Fibroblast of lung (primary cell): ENCODE results near the gene F2R. TPM values are rescaled to one million over a fixed set of nuclear protein-coding genes. Genes with fewer than 3 reads are reported as not detected.
A peak's percentile ranks its signal among the peaks of the same experiment; 100 is the strongest.

Source experiments
- DNase-seq, 2 donors: peaks; one replicate each; pipeline versions ENCODE4 v3.0.0 to v3.0.0-alpha.2; 2010; ENCODE audit warnings: low read depth in 2 of 2
- H2AFZ ChIP-seq: 2 replicates; pipeline ENCODE4 v1.5.1; 2012; ENCODE audit warnings: low read length, control low read depth, inconsistent platforms
- H3K27ac ChIP-seq: 2 replicates; pipeline ENCODE4 v1.5.1; 2011; ENCODE audit warnings: low read length, control low read depth; ENCODE audit not compliant: insufficient read depth
- H3K27me3 ChIP-seq: 2 replicates; pipeline ENCODE4 v1.5.1; 2011; ENCODE audit warnings: mild to moderate bottlenecking, low read length; ENCODE audit not compliant: control insufficient read depth, insufficient read depth
- H3K36me3 ChIP-seq: 2 replicates; pipeline ENCODE4 v1.5.1; 2011; ENCODE audit warnings: low read length; ENCODE audit not compliant: control insufficient read depth, insufficient read depth
- H3K4me1 ChIP-seq: 2 replicates; pipeline ENCODE4 v1.5.1; 2011; ENCODE audit warnings: low read length; ENCODE audit not compliant: control insufficient read depth, insufficient read depth; ENCODE audit errors: extremely low read depth
- H3K4me2 ChIP-seq: 2 replicates; pipeline ENCODE4 v1.5.1; 2011; ENCODE audit warnings: low read length, control low read depth; ENCODE audit not compliant: insufficient read depth; ENCODE audit errors: extremely low read depth
- H3K4me3 ChIP-seq, 4 experiments: fragments of 200-600 bp in 1 of 4; sonication (generic) in 1 of 4; replicated peaks in 1 of 4; 2 replicates each; pipeline ENCODE4 v1.5.1; 2011 to 2016; ENCODE audit warnings: low read length in 4 of 4, low read depth in 3 of 4, mild to moderate bottlenecking in 3 of 4, control low read depth in 2 of 4, inconsistent platforms in 1 of 4, mixed read lengths in 1 of 4; ENCODE audit not compliant: insufficient read depth in 1 of 4; ENCODE audit errors: control extremely low read depth in 1 of 4
- H3K79me2 ChIP-seq: 2 replicates; pipeline ENCODE4 v1.5.1; 2012; ENCODE audit warnings: mild to moderate bottlenecking, low read length, inconsistent platforms; ENCODE audit not compliant: control insufficient read depth, insufficient read depth
- H3K9ac ChIP-seq: 2 replicates; pipeline ENCODE4 v1.5.1; 2011; ENCODE audit warnings: mild to moderate bottlenecking, low read length, control low read depth; ENCODE audit not compliant: insufficient read depth
- H3K9me3 ChIP-seq: 2 replicates; pipeline ENCODE4 v1.5.1; 2012; ENCODE audit warnings: low read depth, low read length; ENCODE audit not compliant: control insufficient read depth, insufficient read depth
- H4K20me1 ChIP-seq: 2 replicates; pipeline ENCODE4 v1.5.1; 2011; ENCODE audit warnings: low read length; ENCODE audit not compliant: control insufficient read depth, insufficient read depth; ENCODE audit errors: extremely low read depth
- EZH2 ChIP-seq: IDR thresholded peaks from 2 replicates; pipeline ENCODE4 v1.5.1; 2012; ENCODE audit warnings: low read length, control low read depth, mild to moderate bottlenecking; ENCODE audit errors: missing control alignments
- polyA minus RNA-seq: library from RNA; depleted of rRNA, polyadenylated mRNA; stranded (reverse); fragments of >200 nt; gene quantifications from 2 replicates; pipeline ENCODE4 v1.2.3, GENCODE V29; 2011; ENCODE audit warnings: low replicate concordance
- polyA plus RNA-seq, 2 donors: library from polyadenylated mRNA; depleted of rRNA in 1 of 2; stranded (reverse) in 1 of 2; unstranded in 1 of 2; fragments of >200 nt; gene quantifications; 2 replicates each; pipeline ENCODE4 v1.2.1, GENCODE V29; 2011 to 2012; ENCODE audit warnings: missing spikeins in 1 of 2
- total RNA-seq: library from RNA; depleted of rRNA; stranded (reverse); fragments of >200 nt; gene quantifications from 2 replicates; pipeline ENCODE4 v1.2.1, GENCODE V29; 2014
- TF ChIP-seq, protein P1 (sequence below), 2 donors: IDR thresholded peaks in 1 of 2; conservative IDR thresholded peaks in 1 of 2; 1 replicate in 1 of 2; 2 replicates in 1 of 2; pipeline ENCODE4 v1.5.1; 2011 to 2012; ENCODE audit warnings: low read length in 2 of 2, control low read depth in 1 of 2, inconsistent platforms in 1 of 2, low read depth in 1 of 2, mild to moderate bottlenecking in 1 of 2

The F2R gene
- total RNA-seq = 164 and 265 TPM in 2 replicates
- 700 and 797 TPM in 2 replicates for polyA plus RNA-seq
- polyA plus RNA-seq (2012) = 319 and 383 TPM in 2 replicates
- polyA minus RNA-seq = 553 and 578 TPM in 2 replicates

- no peak for TF ChIP-seq EZH2
- TF ChIP-seq, protein P1, sequence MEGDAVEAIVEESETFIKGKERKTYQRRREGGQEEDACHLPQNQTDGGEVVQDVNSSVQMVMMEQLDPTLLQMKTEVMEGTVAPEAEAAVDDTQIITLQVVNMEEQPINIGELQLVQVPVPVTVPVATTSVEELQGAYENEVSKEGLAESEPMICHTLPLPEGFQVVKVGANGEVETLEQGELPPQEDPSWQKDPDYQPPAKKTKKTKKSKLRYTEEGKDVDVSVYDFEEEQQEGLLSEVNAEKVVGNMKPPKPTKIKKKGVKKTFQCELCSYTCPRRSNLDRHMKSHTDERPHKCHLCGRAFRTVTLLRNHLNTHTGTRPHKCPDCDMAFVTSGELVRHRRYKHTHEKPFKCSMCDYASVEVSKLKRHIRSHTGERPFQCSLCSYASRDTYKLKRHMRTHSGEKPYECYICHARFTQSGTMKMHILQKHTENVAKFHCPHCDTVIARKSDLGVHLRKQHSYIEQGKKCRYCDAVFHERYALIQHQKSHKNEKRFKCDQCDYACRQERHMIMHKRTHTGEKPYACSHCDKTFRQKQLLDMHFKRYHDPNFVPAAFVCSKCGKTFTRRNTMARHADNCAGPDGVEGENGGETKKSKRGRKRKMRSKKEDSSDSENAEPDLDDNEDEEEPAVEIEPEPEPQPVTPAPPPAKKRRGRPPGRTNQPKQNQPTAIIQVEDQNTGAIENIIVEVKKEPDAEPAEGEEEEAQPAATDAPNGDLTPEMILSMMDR (conservative IDR thresholded peaks at IDR 0.05 in 1 of 2, IDR thresholded peaks at IDR 0.05 in 1 of 2; ENCODE audit: low read depth in 1 of 2, low read length in 2 of 2) = peak in 1 of 2 donors; percentile 36
- H3K36me3 ChIP-seq = peaks cover 5% of the 10 kb centered on the region
- peak within 1 kb of the TSS; percentile 82 for H3K9ac ChIP-seq
- peaks cover 47% of the 10 kb centered on the region for H3K79me2 ChIP-seq
- peaks cover 5% of the 10 kb centered on the region for H3K4me1 ChIP-seq
- peak; percentile 81 to 91 for DNase-seq
- no peaks in the 10 kb centered on the region for H3K27me3 ChIP-seq
- H2AFZ ChIP-seq = no peak within 1 kb of the TSS
- peak within 1 kb of the TSS; percentile 83 for H3K27ac ChIP-seq
- H4K20me1 ChIP-seq = no peaks in the 10 kb centered on the region
- peak within 1 kb of the TSS; percentile 89 to 94 (median 92) for H3K4me3 ChIP-seq
- H3K4me2 ChIP-seq = peak within 1 kb of the TSS; percentile 89
- no peaks in the 10 kb centered on the region for H3K9me3 ChIP-seq
These were observed at the start of gene F2R for GRCh38 chr5:76715736-76716455. TSS of gene F2R (plus strand) at chr5:76716126. CDS start at chr5:76716308, 182 bp downstream.

- Histone ChIP-seq H3K4me1 (no peaks in the 10 kb centered on the region), H3K36me3 (no peaks in the 10 kb centered on the region), H3K4me3 (no peak overlapping the region), H3K27ac (no peak overlapping the region), H3K9ac (no peak overlapping the region), H3K79me2 (no peaks in the 10 kb centered on the region), H3K9me3 (no peaks in the 10 kb centered on the region), H4K20me1 (no peaks in the 10 kb centered on the region), H3K27me3 (no peaks in the 10 kb centered on the region), H3K4me2 (no peak overlapping the region), H2AFZ (no peak overlapping the region)
- TF ChIP-seq, protein P1 (conservative IDR thresholded peaks at IDR 0.05 in 1 of 2, IDR thresholded peaks at IDR 0.05 in 1 of 2; ENCODE audit: low read depth in 1 of 2, low read length in 2 of 2) = no peak
- no peak for TF ChIP-seq EZH2
- no peak for DNase-seq
These were observed 48.4 kb upstream of the F2R start for GRCh38 chr5:76667495-76667894.

- no peaks in the 10 kb centered on the region for H3K27me3 ChIP-seq
- H4K20me1 ChIP-seq = no peaks in the 10 kb centered on the region
- no peaks in the 10 kb centered on the region for H3K36me3 ChIP-seq
- no peak for TF ChIP-seq EZH2
- TF ChIP-seq, protein P1 (conservative IDR thresholded peaks at IDR 0.05 in 1 of 2, IDR thresholded peaks at IDR 0.05 in 1 of 2; ENCODE audit: low read depth in 1 of 2, low read length in 2 of 2) = no peak
- no peak overlapping the region for H2AFZ ChIP-seq
- H3K4me1 ChIP-seq = no peaks in the 10 kb centered on the region
- no peak overlapping the region for H3K9ac ChIP-seq
- no peak overlapping the region for H3K27ac ChIP-seq
- H3K4me3 ChIP-seq = no peak overlapping the region
- no peak for DNase-seq
- no peaks in the 10 kb centered on the region for H3K79me2 ChIP-seq
- no peak overlapping the region for H3K4me2 ChIP-seq
- no peaks in the 10 kb centered on the region for H3K9me3 ChIP-seq
These were observed 46.7 kb upstream of the F2R start for GRCh38 chr5:76669245-76669644.
